ENCODE measurements around the gene DNAJC17. TPM values are rescaled to one million over a fixed set of nuclear protein-coding genes. Genes with fewer than 3 reads are reported as not detected.

The DNAJC17 gene
- polyA plus RNA-seq, 3 donors, result 35.0 to 43.4 (median 43.0) TPM

DNA sequence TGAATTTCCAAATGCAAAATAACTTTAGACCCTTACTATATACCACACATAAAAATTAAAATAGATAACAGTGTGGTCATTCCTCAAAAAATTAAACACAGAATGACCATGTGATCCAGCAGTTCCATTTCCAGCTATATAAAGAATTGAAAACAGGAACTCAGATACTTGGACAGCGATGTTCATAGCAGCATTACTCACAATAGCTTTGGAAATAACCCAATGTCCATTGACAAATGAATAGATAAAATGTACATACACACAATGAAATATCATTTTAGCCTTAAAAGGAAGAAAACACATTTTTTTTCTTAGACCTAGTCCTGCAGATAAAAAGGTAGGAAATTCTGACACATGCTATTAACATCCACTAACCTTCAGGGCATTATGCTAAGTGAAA lies 85.6 kb downstream of the DNAJC17 start:
- DNase-seq (ENCODE audit: extremely low read depth in 1 of 11, low read depth in 9 of 11, low spot score in 4 of 11), result no peak

GRCh38 chr15:40716165-40716564 lies 91.1 kb downstream of the DNAJC17 start:
- DNase-seq (ENCODE audit: extremely low read depth in 1 of 11, low read depth in 9 of 11, low spot score in 4 of 11), result no peak

Other genes with a start within 250 kb of the DNAJC17 start
- 10 to 100 TPM; 28.6 to 34.0 (median 32.0) TPM for gene CCDC32, start 242.4 kb downstream of the DNAJC17 start, polyA plus RNA-seq (ENCODE audit: insufficient read length in 3 of 3)
- 10 to 100 TPM; 10.1 to 13.3 (median 12.8) TPM for gene RPUSD2, start 238.2 kb downstream of the DNAJC17 start, polyA plus RNA-seq (ENCODE audit: insufficient read length in 3 of 3)
- gene KNL1, start 213.2 kb downstream of the DNAJC17 start, polyA plus RNA-seq (ENCODE audit: insufficient read length in 3 of 3), result 10 to 100 TPM; 19.0 to 25.6 (median 20.4) TPM
- gene RAD51, start 112.3 kb downstream of the DNAJC17 start, polyA plus RNA-seq (ENCODE audit: insufficient read length in 3 of 3), result 10 to 100 TPM; 10.4 to 17.6 (median 17.3) TPM
- gene RMDN3, start 52.2 kb downstream of the DNAJC17 start, polyA plus RNA-seq (ENCODE audit: insufficient read length in 3 of 3), result 10 to 100 TPM; 36.5 to 44.3 (median 39.9) TPM
- gene GCHFR, start 43.4 kb downstream of the DNAJC17 start, polyA plus RNA-seq (ENCODE audit: insufficient read length in 3 of 3), result 10 to 100 TPM; 29.7 to 53.1 (median 44.7) TPM
- 1 to 10 TPM; 2.1 to 5.2 (median 3.1) TPM for gene C15orf62, start 37.5 kb downstream of the DNAJC17 start, polyA plus RNA-seq (ENCODE audit: insufficient read length in 3 of 3)
- gene ZFYVE19, start 384 bp downstream of the DNAJC17 start, polyA plus RNA-seq (ENCODE audit: insufficient read length in 3 of 3), result 10 to 100 TPM; 23.9 to 29.1 (median 28.4) TPM
- under 1 TPM; 0.27 to 0.61 (median 0.44) TPM for gene PPP1R14D, start 21.2 kb upstream of the DNAJC17 start, polyA plus RNA-seq (ENCODE audit: insufficient read length in 3 of 3)
- gene SPINT1, start 36.6 kb upstream of the DNAJC17 start, polyA plus RNA-seq (ENCODE audit: insufficient read length in 3 of 3), result 10 to 100 TPM; 51.5 to 76.8 (median 67.8) TPM
- gene RHOV, start 66.8 kb upstream of the DNAJC17 start, polyA plus RNA-seq (ENCODE audit: insufficient read length in 3 of 3), result 1 to 10 TPM; 1.4 to 2.6 (median 1.5) TPM
- gene VPS18, start 87.0 kb upstream of the DNAJC17 start, polyA plus RNA-seq (ENCODE audit: insufficient read length in 3 of 3), result 10 to 100 TPM; 15.5 to 19.2 (median 17.2) TPM
- gene DLL4, start 121.9 kb upstream of the DNAJC17 start, polyA plus RNA-seq (ENCODE audit: insufficient read length in 3 of 3), result 1 to 10 TPM; 7.8 to 8.9 (median 8.4) TPM
- 1 to 10 TPM; 2.3 to 3.2 (median 2.4) TPM for gene CHAC1, start 146.0 kb upstream of the DNAJC17 start, polyA plus RNA-seq (ENCODE audit: insufficient read length in 3 of 3)